Hematopoietic multipotent progenitor cell treated with erythropoietin and hydrocortisone succinate and interleukin-3 and kit ligand, for 6 days (in vitro differentiated cells): ENCODE measurements around the gene SNPH.

Source experiments
- DNase-seq: peaks from one replicate; pipeline ENCODE4 v3.0.0-alpha.2; 2015

The SNPH gene

GRCh38 chr20:1265226-1265915, 723 bp upstream of the SNPH start:
- DNase-seq: peak; percentile 9

GRCh38 chr20:1265916-1266166, 253 bp upstream of the SNPH start:
- DNase-seq: no peak

- no peak for DNase-seq
These were observed 1.1 kb downstream of the SNPH start for GRCh38 chr20:1267161-1267560.

- no peak for DNase-seq
These were observed 1.8 kb downstream of the SNPH start for GRCh38 chr20:1267809-1268374.

GRCh38 chr20:1269235-1269634, 3.1 kb downstream of the SNPH start:
- no peak for DNase-seq

- DNase-seq: no peak
These were observed 3.8 kb downstream of the SNPH start for GRCh38 chr20:1269850-1270249.

- DNase-seq: peak; percentile 31
These were observed 6.4 kb downstream of the SNPH start for GRCh38 chr20:1272368-1273100.

GRCh38 chr20:1273366-1273765, 7.3 kb downstream of the SNPH start:
- no peak for DNase-seq

- no peak for DNase-seq
These were observed 8.6 kb downstream of the SNPH start for GRCh38 chr20:1274485-1275311.

GRCh38 chr20:1275919-1276318, 9.8 kb downstream of the SNPH start:
- DNase-seq: no peak

GRCh38 chr20:1277529-1278322, 11.6 kb downstream of the SNPH start:
- no peak for DNase-seq

GRCh38 chr20:1278993-1279392, 12.9 kb downstream of the SNPH start:
- DNase-seq: no peak

- DNase-seq: no peak
These were observed 14.4 kb downstream of the SNPH start for GRCh38 chr20:1280195-1281102.

- DNase-seq: no peak
These were observed 15.4 kb downstream of the SNPH start for GRCh38 chr20:1281279-1282057.

- DNase-seq: no peak
These were observed 16.9 kb downstream of the SNPH start for GRCh38 chr20:1282966-1283365.

GRCh38 chr20:1283522-1284510, 17.7 kb downstream of the SNPH start:
- DNase-seq: no peak

- no peak for DNase-seq
These were observed 20.4 kb downstream of the SNPH start for GRCh38 chr20:1286267-1287024.

- no peak for DNase-seq
These were observed 21.2 kb downstream of the SNPH start for GRCh38 chr20:1287306-1287705.
